Colonic mucosa (tissue), 4 donors: Measurements from ENCODE around the gene EVX1. TPM values are rescaled to one million over a fixed set of nuclear protein-coding genes. Genes with fewer than 3 reads are reported as not detected.

Experiments used
- DNase-seq: peaks from one replicate; pipeline ENCODE4 v3.0.0-alpha.2; 2020
- H3K27ac ChIP-seq: fragments of 200-600 bp; one replicate; pipeline ENCODE4 v1.8.0; 2021
- H3K27me3 ChIP-seq: fragments of 200-600 bp; one replicate; pipeline ENCODE4 v1.8.0; 2021
- H3K36me3 ChIP-seq: fragments of 200-600 bp; one replicate; pipeline ENCODE4 v1.8.0; 2021
- H3K4me1 ChIP-seq: fragments of 200-600 bp; one replicate; pipeline ENCODE4 v1.8.0; 2021; ENCODE audit warnings: mild to moderate bottlenecking
- H3K4me3 ChIP-seq: fragments of 200-600 bp; one replicate; pipeline ENCODE4 v1.8.0; 2021
- H3K9ac ChIP-seq, 2 donors: one replicate each; pipeline ENCODE4 v1.7.0; 2013; ENCODE audit warnings: control low read depth in 2 of 2, low read depth in 2 of 2, low read length in 2 of 2
- H3K9me3 ChIP-seq: fragments of 200-600 bp; one replicate; pipeline ENCODE4 v1.8.0; 2021
- CTCF ChIP-seq: fragments of 200-600 bp; IDR thresholded peaks from one replicate; pipeline ENCODE4 v1.8.0; 2022; ENCODE audit warnings: antibody characterized with exemption, mild to moderate bottlenecking
- intact Hi-C: fragments of 100-400 bp; cut with DNase I; formaldehyde crosslinking; loops from one replicate; pipeline ENCODE4 v1.14.1; 2022
- total RNA-seq, 2 donors: library from RNA; stranded (reverse); fragmentation: NEBNext Ultra II Directional in 1 of 2; extraction: Animal tissue kit (Norgen Biotek cat#: 25700) in 1 of 2; gene quantifications; one replicate each; pipeline ENCODE4 v1.2.1, GENCODE V29; 2021
- donor health status: healthy.
- donor health status: DM: no; HTN: no; CAD: no.
- donor health status: DM: no; HTN: no; CAD: no.

The EVX1 gene
- total RNA-seq, 2 donors from 2014 or later: 0.32 to 1.5 TPM

DNA sequence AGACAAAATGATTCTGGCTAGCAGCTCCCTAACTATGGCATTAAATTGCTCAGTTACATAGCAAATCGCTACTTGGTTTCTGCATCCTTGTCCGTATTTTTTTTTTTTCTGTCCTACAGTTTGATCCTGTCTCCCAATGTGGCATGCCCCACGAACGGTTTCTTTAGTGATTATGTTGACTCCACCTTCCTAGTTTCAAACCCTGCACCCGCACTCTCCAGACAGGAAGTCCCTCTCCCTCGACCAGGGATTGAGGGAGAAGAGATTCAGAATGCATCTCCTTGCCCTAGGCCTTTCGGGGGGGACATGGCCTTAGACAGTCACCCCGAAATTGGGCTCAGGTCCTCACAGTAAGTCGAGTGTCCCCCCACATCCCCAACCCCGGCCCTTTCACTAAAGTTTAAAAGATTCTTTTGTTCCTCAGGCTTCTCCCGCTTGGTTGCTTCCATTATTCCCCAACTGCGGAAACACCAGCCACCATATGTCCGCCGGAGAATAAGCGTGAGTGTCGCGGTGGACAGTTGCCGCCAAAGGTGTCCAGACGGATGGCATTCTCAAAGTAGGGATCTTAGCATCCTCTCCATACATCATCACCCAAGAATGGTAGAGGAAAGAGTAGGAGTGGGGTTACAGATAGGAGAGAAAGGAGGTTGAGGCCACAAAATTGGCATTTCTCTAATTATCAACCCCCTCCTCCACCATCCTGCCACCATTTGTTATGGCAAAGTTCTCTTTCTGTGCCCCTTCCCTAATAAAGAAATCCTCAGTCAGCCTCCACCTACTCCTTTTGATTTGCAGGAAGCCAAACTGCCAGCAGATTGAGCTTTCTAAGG lies 7.3 kb downstream of the EVX1 start:
- peaks cover 71% of the 10 kb centered on the region for H3K27me3 ChIP-seq
- no peaks in the 10 kb centered on the region for H3K9me3 ChIP-seq
- no peak for DNase-seq
- H3K27ac ChIP-seq: no peak overlapping the region
- intact Hi-C loops: no loop called here
- H3K9ac ChIP-seq: no peak overlapping the region
- TF ChIP-seq CTCF: no peak
- H3K4me1 ChIP-seq: peaks cover 10% of the 10 kb centered on the region
- H3K4me3 ChIP-seq: no peak overlapping the region
- no peaks in the 10 kb centered on the region for H3K36me3 ChIP-seq

GRCh38 chr7:27250557-27251070 lies 8.0 kb downstream of the EVX1 start:
- no peaks in the 10 kb centered on the region for H3K36me3 ChIP-seq
- DNase-seq: no peak

DNA sequence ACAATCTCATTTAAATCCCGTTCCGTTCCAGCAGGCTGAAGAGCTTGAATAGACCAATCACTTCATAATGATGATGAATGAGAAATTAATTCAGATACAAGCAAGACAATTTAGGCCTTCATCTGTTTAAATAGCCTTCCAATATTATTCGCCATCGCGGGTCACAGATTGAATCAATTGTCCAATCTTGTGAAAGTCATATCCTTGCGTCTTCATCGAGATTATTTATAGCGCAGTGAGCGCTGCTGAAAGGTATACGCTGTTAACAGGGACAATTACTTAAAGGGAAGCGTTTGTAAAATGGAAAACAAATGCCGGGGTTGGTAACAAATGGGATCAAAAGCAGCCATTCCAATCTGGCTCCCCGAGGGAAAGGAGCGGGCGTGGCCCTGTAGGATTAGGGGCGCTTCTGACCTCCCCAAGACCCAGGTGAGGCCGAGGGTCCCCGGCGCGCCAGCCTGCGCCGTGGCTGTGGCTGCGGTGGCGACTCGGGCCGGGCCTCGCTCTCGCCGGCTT lies 8.6 kb downstream of the EVX1 start:
- peaks cover 61% of the 10 kb centered on the region for H3K27me3 ChIP-seq
- TF ChIP-seq CTCF: no peak
- H3K4me3 ChIP-seq: no peak overlapping the region
- H3K36me3 ChIP-seq: no peaks in the 10 kb centered on the region
- no peaks in the 10 kb centered on the region for H3K9me3 ChIP-seq
- H3K27ac ChIP-seq: no peak overlapping the region
- intact Hi-C loops: no loop called here
- no peaks in the 10 kb centered on the region for H3K4me1 ChIP-seq
- DNase-seq: no peak
- H3K9ac ChIP-seq: peak overlapping the region in 1 of 2 donors; percentile 17

More at GRCh38 chr7:27250557-27251070, 8.0 kb downstream of the EVX1 start:
- H3K9ac ChIP-seq: no peak overlapping the region
- no peak for TF ChIP-seq CTCF
- no peak overlapping the region for H3K27ac ChIP-seq
- peaks cover 66% of the 10 kb centered on the region for H3K27me3 ChIP-seq
- peaks cover 3% of the 10 kb centered on the region for H3K4me1 ChIP-seq
- intact Hi-C loops: no loop called here
- H3K9me3 ChIP-seq: no peaks in the 10 kb centered on the region
- H3K4me3 ChIP-seq: no peak overlapping the region

DNA sequence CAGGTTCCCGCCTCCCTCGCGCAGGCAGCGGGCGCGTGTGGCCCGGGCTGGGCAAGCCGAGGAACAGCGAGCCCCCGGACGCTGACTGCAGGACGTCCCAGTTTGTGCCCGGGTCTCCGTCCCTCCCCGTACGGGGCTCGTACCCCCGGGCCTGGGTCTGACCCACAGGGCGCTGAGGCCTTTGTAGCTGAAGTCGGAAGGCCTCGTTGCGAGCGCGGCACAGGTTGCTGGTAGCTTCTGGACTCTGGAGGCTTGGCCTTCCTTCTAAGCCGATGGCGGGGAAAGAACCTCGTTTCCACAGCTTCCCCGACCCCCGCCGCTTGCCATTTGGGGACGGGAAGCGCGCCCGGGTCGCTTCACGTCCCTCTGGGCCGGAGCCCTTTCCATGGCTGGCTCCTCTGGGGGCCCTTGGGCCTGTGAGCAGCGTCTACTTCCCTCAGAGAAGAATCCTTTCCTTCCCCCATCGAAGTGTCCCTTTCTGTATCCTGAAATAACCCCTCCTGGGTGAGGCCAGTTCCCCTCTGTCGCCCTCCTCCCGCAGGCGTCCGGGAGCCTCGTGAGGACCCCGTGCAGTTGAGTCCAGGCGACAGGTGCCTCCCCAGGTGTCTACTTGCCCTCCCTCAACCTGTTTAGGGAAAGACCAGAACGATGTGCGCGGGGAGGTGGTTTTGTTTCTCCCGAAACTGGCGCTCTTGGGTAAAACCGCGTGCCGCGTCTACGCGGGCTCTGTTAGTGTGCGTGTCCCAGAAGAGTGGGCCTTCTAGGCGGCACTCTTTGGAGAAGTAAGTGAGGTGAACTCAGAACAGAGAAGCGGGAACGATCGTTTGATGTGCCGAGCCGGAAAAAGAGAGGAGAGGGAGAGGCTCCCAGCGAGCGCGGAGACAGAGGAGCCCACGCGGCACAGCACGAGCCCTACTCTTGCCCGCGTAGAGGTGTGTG lies 9.3 kb downstream of the EVX1 start:
- Histone ChIP-seq H3K4me1 (no peaks in the 10 kb centered on the region), H3K36me3 (no peaks in the 10 kb centered on the region), H3K9ac (peak overlapping the region in 1 of 2 donors; percentile 39), H3K9me3 (no peaks in the 10 kb centered on the region), H3K4me3 (no peak overlapping the region), H3K27me3 (peaks cover 54% of the 10 kb centered on the region), H3K27ac (no peak overlapping the region)
- no peak for TF ChIP-seq CTCF
- intact Hi-C loops: no loop called here
- DNase-seq: no peak

DNA sequence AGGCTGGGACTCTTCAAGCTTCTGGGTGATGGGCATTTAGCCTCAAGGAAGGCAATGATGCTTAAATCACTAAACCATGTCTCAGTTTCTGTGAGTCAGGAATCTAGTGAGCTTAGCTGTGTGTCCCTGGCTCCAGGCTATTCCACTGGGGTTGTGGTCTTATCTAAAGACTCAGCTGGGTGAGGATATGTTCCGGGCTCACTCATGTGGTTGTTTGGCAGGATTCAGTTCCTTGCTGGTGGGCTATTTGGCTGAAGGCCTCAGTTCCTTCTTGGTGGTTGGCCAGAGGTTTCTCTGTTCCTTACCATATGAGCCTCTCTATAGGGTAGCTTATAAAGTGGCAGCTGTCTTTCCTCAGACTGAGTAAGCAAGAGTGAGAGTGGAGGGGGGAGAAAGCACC lies 12.0 kb downstream of the EVX1 start:
- TF ChIP-seq CTCF: no peak
- Histone ChIP-seq H3K9ac (no peak overlapping the region), H3K4me3 (no peak overlapping the region), H3K4me1 (no peaks in the 10 kb centered on the region), H3K27ac (no peak overlapping the region), H3K27me3 (peaks cover 33% of the 10 kb centered on the region), H3K9me3 (no peaks in the 10 kb centered on the region), H3K36me3 (no peaks in the 10 kb centered on the region)
- intact Hi-C loops: no loop called here
- no peak for DNase-seq
